GM18951 (cell line): Measurements from ENCODE around the gene DHX35.

Experiments
- POLR2A ChIP-seq: IDR thresholded peaks from 4 replicates; pipeline ENCODE4 v1.6.1; 2011; ENCODE audit warnings: mild to moderate bottlenecking; ENCODE audit not compliant: insufficient read length, insufficient read depth; ENCODE audit errors: extremely low read depth
- in situ Hi-C: fragments of 300-500 bp; cut with MboI; formaldehyde crosslinking; loops from one replicate; pipeline ENCODE4 v1.12.0; 2022; ENCODE audit warnings: low sequenced_read_pairs, mixed read lengths, inconsistent platforms; ENCODE audit not compliant: unreplicated experiment

DHX35 gene

GRCh38 chr20:39036851-39037250, 74.7 kb downstream of the DHX35 start:
- TF ChIP-seq POLR2A = no peak
- in situ Hi-C loops = no loop called here

- TF ChIP-seq POLR2A = no peak
- in situ Hi-C loops = no loop called here
Measured at GRCh38 chr20:39038047-39038446, 75.9 kb downstream of the DHX35 start.

DNA sequence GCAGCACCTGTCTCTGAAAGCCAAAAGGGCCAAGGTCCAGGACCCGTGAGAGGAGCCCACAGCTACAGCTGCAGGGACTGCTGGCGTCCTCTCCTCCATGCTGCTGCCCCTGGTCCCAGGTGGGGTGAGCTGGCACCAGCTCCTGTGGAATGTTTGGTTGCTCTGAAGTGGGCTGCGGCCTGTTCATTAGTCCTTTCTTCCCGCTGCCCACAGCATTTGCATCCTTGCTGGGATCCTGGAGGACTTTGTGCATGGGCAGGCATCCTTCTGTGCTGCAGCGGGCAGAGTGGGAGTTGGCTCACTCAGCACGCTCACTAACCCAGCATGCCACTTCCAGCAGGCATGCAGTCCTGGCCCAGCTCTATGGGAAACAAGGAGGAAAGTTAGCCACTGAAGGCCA, 76.4 kb downstream of the DHX35 start:
- in situ Hi-C loops = no loop called here
- no peak for TF ChIP-seq POLR2A

DNA sequence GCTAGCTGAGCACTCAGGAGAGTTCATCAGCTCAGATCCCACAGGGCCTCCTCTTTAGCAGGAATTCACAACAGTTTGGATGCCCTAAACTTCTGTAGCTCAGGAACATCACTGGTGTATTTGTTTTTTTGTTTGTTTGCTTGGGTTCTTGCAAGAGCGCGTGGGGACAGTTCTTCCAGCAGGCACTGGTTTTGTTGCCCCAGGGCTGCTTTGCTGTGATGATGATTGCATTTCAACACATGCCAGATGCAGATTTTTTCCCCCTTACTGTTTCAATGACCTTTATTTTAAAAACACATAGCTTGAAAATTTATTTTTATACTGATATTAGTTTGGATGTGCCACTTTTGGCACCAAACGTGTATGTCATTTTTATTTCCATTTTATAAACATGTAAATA, 77.1 kb downstream of the DHX35 start:
- no peak for TF ChIP-seq POLR2A
- in situ Hi-C loops = no loop called here

DNA sequence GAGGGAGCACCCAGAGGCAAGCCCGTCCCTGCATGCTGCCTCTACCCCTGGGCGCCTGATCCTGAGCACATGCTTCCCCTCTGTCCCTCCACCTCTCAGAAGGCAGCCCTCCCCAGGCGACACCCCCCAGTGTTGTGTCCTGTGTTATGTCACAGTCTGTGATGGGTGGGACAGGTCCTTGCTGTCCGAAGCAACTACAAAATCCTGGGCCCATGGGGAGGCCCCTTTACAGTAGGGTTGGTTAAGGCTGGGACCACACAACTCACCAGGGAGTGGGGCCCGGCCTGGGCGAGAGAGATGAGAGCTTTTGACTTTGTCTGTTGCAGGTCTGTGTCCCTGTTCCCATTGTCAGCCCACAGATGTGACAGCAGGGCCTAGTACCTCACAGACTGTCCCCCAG, 78.0 kb downstream of the DHX35 start:
- no peak for TF ChIP-seq POLR2A
- in situ Hi-C loops = no loop called here

DNA sequence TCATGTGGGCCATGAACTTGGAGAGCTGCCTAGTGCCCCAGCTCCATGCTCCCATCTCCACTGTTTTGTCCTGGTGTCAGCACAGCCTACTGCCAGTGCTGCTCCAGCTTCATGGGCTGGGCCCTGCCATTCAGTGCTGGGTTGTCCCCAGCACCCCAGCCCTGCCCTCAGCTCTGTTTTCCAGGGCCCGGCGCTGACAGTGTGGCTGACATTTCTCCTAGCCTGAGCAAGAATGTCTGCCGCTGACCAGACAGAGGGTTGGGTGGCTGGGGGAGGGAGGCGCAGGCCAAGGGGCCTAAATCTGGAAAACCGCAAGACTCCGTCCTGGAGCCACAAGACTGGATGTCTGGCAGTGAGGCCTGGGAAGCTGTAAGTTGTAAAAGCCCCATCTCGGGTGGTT, 78.9 kb downstream of the DHX35 start:
- in situ Hi-C loops = no loop called here
- no peak for TF ChIP-seq POLR2A

- TF ChIP-seq POLR2A = no peak
- in situ Hi-C loops = no loop called here
Measured at GRCh38 chr20:39042279-39043150, 80.4 kb downstream of the DHX35 start.

DNA sequence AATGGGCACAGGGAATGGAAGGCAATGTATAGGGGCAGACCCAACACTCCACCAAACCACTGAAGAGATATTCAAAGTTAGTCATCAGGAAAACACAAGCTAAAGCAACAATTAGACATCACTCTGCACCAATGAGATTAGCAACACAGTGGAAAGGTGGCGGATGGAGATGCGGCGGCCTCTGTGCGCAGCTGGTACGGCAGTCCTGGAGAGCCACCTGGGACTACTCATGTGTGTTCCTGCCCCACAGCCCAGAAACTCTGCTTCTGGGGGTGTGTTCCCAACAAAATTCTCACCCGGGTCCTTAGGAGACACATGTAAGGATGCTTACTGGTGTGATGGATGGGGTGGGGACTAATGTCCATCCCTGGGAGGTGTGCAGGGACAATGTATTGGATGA, 82.4 kb downstream of the DHX35 start:
- no peak for TF ChIP-seq POLR2A
- in situ Hi-C loops = no loop called here

GRCh38 chr20:39045676-39046075, 83.5 kb downstream of the DHX35 start:
- TF ChIP-seq POLR2A = no peak
- in situ Hi-C loops = no loop called here

GRCh38 chr20:39047417-39047985, 85.4 kb downstream of the DHX35 start:
- in situ Hi-C loops = no loop called here
- no peak for TF ChIP-seq POLR2A

DNA sequence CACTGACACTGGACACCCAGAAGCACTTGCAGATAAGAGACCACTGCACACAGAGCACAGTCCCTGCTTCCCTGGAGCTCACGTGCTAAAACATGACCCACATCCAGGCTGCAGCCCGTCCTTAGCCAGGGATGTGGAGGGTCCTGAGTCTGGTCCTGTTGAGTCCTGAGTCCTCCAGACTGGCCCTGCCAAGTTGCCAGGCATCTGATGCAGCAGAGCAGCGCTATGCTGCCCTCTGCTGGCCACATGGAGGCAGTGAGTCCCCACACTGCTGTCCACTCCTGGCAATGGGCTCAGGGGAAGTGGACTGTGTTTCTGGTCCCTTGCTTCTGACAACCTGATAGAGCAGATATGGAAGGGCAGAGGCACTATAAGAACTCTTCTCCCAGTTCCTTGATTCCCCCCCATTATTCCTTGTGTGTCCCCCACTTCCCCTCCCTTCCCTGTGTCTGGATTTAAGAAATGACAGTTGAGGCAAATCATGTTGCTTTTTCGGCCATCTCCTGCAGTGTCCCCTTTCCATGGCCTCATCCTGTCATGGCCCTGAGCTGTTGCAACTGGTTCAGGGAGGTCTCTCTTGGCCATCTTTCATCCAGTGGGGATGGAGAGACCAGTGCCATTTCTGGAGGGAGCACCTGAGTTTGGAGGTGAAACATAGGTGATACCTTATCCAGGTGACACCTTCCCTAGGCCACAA, 86.0 kb downstream of the DHX35 start:
- in situ Hi-C loops = no loop called here
- no peak for TF ChIP-seq POLR2A

- no peak for TF ChIP-seq POLR2A
- in situ Hi-C loops = no loop called here
Measured at GRCh38 chr20:39049148-39049547, 87.0 kb downstream of the DHX35 start.

- in situ Hi-C loops = no loop called here
- peak; percentile 68 for TF ChIP-seq POLR2A
Measured at GRCh38 chr20:39049684-39050554, 87.8 kb downstream of the DHX35 start.
